B cell (primary cell): ENCODE measurements around the gene ZBTB5. TPM values are rescaled to one million over a fixed set of nuclear protein-coding genes. Genes with fewer than 3 reads are reported as not detected.

Experiments
- ATAC-seq: fragments of 200-7000 bp; cut with Tn5 transposase; one replicate; pipeline ENCODE4 v1.10.0; 2021; ENCODE audit warnings: low read depth, mild to moderate bottlenecking, moderate number of reproducible peaks, moderate library complexity
- CTCF ChIA-PET: fragments of 350-600 bp; sonication (Branson Sonifier 250); formaldehyde crosslinking; loops from one replicate; lab custom pipeline; 2021; ENCODE audit warnings: antibody characterized with exemption, inconsistent platforms; lab: Charles Lee
- POLR2A ChIA-PET: fragments of 350-600 bp; sonication (Branson Sonifier 250); formaldehyde crosslinking; loops from one replicate; lab custom pipeline; 2021; ENCODE audit warnings: antibody characterized with exemption; lab: Charles Lee
- DNase-seq: peaks from one replicate; pipeline ENCODE4 v3.0.0; 2013
- H2AFZ ChIP-seq: 2 replicates; pipeline ENCODE4 v1.6.1; 2012; ENCODE audit warnings: mild to moderate bottlenecking, low read depth, low read length; ENCODE audit not compliant: insufficient read depth, poor library complexity, severe bottlenecking
- H3K27ac ChIP-seq, 2 donors: 1 replicate in 1 of 2; 2 replicates in 1 of 2; pipeline ENCODE4 v1.5.1; 2012 to 2013; ENCODE audit warnings: low read length in 2 of 2, mild to moderate bottlenecking in 2 of 2, moderate library complexity in 1 of 2
- H3K27me3 ChIP-seq, 4 experiments: fragments of 200-600 bp in 1 of 4; sonication (generic) in 1 of 4; replicated peaks in 1 of 4; 1 replicate in 2 of 4; 2 replicates in 2 of 4; pipeline versions ENCODE4 v1.6.1 to v1.7.0; 2013 to 2016; ENCODE audit warnings: low read length in 3 of 4, mild to moderate bottlenecking in 2 of 4, mixed read lengths in 1 of 4, moderate library complexity in 1 of 4; ENCODE audit not compliant: insufficient read depth in 4 of 4, control insufficient read depth in 3 of 4; ENCODE audit errors: control extremely low read depth in 1 of 4
- H3K36me3 ChIP-seq, 2 experiments: replicated peaks in 1 of 2; 1 replicate in 1 of 2; 2 replicates in 1 of 2; pipeline versions ENCODE4 v1.6.1 to v1.7.1; 2013; ENCODE audit warnings: low read length in 1 of 2; ENCODE audit not compliant: insufficient read depth in 2 of 2, control insufficient read depth in 1 of 2; ENCODE audit errors: control extremely low read depth in 1 of 2, extremely low read depth in 1 of 2
- H3K4me1 ChIP-seq, 2 donors: fragments of 200-600 bp in 1 of 2; sonication (generic) in 1 of 2; 1 replicate in 1 of 2; 2 replicates in 1 of 2; pipeline versions ENCODE4 v1.5.1 to v1.6.1; 2013 to 2017; ENCODE audit warnings: low read length in 2 of 2; ENCODE audit not compliant: control insufficient read depth in 2 of 2, insufficient read depth in 2 of 2
- H3K4me2 ChIP-seq: replicated peaks from 2 replicates; pipeline ENCODE3; 2012; ENCODE audit warnings: mild to moderate bottlenecking, low read depth, low read length; ENCODE audit not compliant: poor library complexity, severe bottlenecking
- H3K4me3 ChIP-seq, 5 experiments: fragments of 200-600 bp in 1 of 5; sonication (generic) in 1 of 5; 1 replicate in 3 of 5; 2 replicates in 2 of 5; pipeline versions ENCODE4 v1.5.1 to v1.7.0; 2011 to 2016; ENCODE audit warnings: low read length in 4 of 5, mild to moderate bottlenecking in 4 of 5, low read depth in 2 of 5, control low read depth in 1 of 5, moderate library complexity in 1 of 5; ENCODE audit not compliant: insufficient read depth in 1 of 5; ENCODE audit errors: control extremely low read depth in 1 of 5, extremely low read depth in 1 of 5
- H3K79me2 ChIP-seq: fragments of 200-600 bp; sonication (generic); one replicate; pipeline ENCODE4 v1.6.0; 2016; ENCODE audit warnings: low read length; ENCODE audit not compliant: control insufficient read depth, insufficient read depth
- H3K9ac ChIP-seq: fragments of 200-600 bp; sonication (generic); 2 replicates; pipeline ENCODE4 v1.6.1; 2017; ENCODE audit warnings: mild to moderate bottlenecking, low read length, moderate library complexity
- H3K9me3 ChIP-seq, 3 donors: one replicate each; pipeline versions ENCODE4 v1.6.1 to v1.7.1; 2013; ENCODE audit warnings: low read length in 2 of 3; ENCODE audit not compliant: control insufficient read depth in 2 of 3, insufficient read depth in 1 of 3; ENCODE audit errors: control extremely low read depth in 1 of 3
- H4K20me1 ChIP-seq: 2 replicates; pipeline ENCODE4 v1.6.0; 2012; ENCODE audit warnings: mild to moderate bottlenecking, low read length; ENCODE audit not compliant: insufficient read depth, control insufficient read depth, poor library complexity, severe bottlenecking
- H3K27ac Mint-ChIP-seq: one replicate; pipeline ENCODE4 v1.8.0; 2021; ENCODE audit warnings: mixed read lengths
- H3K27me3 Mint-ChIP-seq: one replicate; pipeline ENCODE4 v1.8.0; 2021; ENCODE audit warnings: mixed read lengths
- H3K4me1 Mint-ChIP-seq: one replicate; pipeline ENCODE4 v1.8.0; 2021; ENCODE audit warnings: mixed read lengths
- H3K4me3 Mint-ChIP-seq: one replicate; pipeline ENCODE4 v1.8.0; 2021; ENCODE audit warnings: mixed read lengths
- H3K9me3 Mint-ChIP-seq: one replicate; pipeline ENCODE4 v1.8.0; 2022; ENCODE audit warnings: mixed read lengths; ENCODE audit not compliant: insufficient read depth
- CTCF ChIP-seq: fragments of 200-600 bp; IDR thresholded peaks from one replicate; pipeline ENCODE4 v1.8.0; 2022; ENCODE audit warnings: antibody characterized with exemption, mild to moderate bottlenecking
- EZH2 ChIP-seq: IDR thresholded peaks from 2 replicates; pipeline ENCODE4 v1.6.1; 2012; ENCODE audit warnings: borderline replicate concordance, low read depth, mild to moderate bottlenecking, moderate library complexity, low read length; ENCODE audit not compliant: insufficient read depth, poor library complexity, severe bottlenecking
- WGBS: methylation state at CpG from one replicate; pipeline ENCODE4 v1.1.5; 2013; ENCODE audit warnings: missing lambda C conversion rate; ENCODE audit not compliant: insufficient coverage; 5-methylcytosine and 5-hydroxymethylcytosine counted together
- intact Hi-C: fragments of 100-400 bp; cut with micrococcal nuclease; formaldehyde crosslinking; loops from one replicate; pipeline ENCODE4 v1.10.0; 2022
- polyA plus RNA-seq: library from polyadenylated mRNA; depleted of rRNA; stranded (reverse); fragments of >200 nt; gene quantifications from 2 replicates; pipeline ENCODE4 v1.2.3, GENCODE V29; 2012
- total RNA-seq, 2 donors: library from RNA; stranded (reverse); fragments of 120-200 nt in 1 of 2; gene quantifications; 1 replicate in 1 of 2; 2 replicates in 1 of 2; pipeline versions ENCODE4 v1.2.3 to v1.2.4, GENCODE V29; 2013 to 2022

ZBTB5 gene
- total and polyA plus RNA-seq, 2 donors (not counting 1 experiment from before 2014, with no cell fraction given): 12.8 to 27.6 TPM

GRCh38 chr9:37395663-37396062 is 69.6 kb downstream of the ZBTB5 start:
- Histone ChIP-seq H4K20me1 (no peaks in the 10 kb centered on the region), H2AFZ (no peak overlapping the region), H3K9me3 (peaks cover 0 to 7% (median 0%) of the 10 kb centered on the region in 3 donors), H3K79me2 (no peaks in the 10 kb centered on the region), H3K4me1 (peaks cover 27% of the 10 kb centered on the region in 2 donors), H3K9ac (no peak overlapping the region), H3K4me2 (no peak overlapping the region), H3K4me3 (no peak overlapping the region), H3K27me3 (no peaks in the 10 kb centered on the region), H3K36me3 (no peaks in the 10 kb centered on the region), H3K27ac (no peak overlapping the region)
- intact Hi-C loops: no loop called here
- no peaks in the 10 kb centered on the region for H3K27me3 Mint-ChIP-seq
- DNase-seq: no peak
- WGBS: 84% methylated on average over 4 of the region's 8 CpGs
- ChIA-PET CTCF (interaction anchor here (1.5 to 12.2 kb wide), 5 partner anchors 12 to 26 kb away, joined by 3 to 139 read pairs (median 4); partner anchors contain the start of gene GRHPR), POLR2A (interaction anchor here (1.3 kb wide), 1 partner anchor 12 kb away, joined by 4 read pairs; no protein-coding TSS in a partner anchor)
- H3K4me3 Mint-ChIP-seq: no peak overlapping the region
- no peak for ATAC-seq
- H3K27ac Mint-ChIP-seq: no peak overlapping the region
- peaks cover 50% of the 10 kb centered on the region for H3K4me1 Mint-ChIP-seq
- H3K9me3 Mint-ChIP-seq: no peaks in the 10 kb centered on the region
- TF ChIP-seq EZH2 (no peak), CTCF (no peak)

GRCh38 chr9:37395229-37395628 is 70.0 kb downstream of the ZBTB5 start:
- TF ChIP-seq CTCF (no peak), EZH2 (no peak)
- peaks cover 0 to 7% (median 0%) of the 10 kb centered on the region in 3 donors for H3K9me3 ChIP-seq
- no peak overlapping the region for H3K27ac ChIP-seq
- intact Hi-C loops: no loop called here
- H3K27me3 ChIP-seq: no peaks in the 10 kb centered on the region
- H3K4me3 ChIP-seq: no peak overlapping the region
- ChIA-PET CTCF (interaction anchor here (0.9 to 12.2 kb wide), 8 partner anchors 9 to 399 kb away, joined by 3 to 139 read pairs (median 4); partner anchors contain the start of gene GRHPR), POLR2A (interaction anchor here (1.3 kb wide), 1 partner anchor 12 kb away, joined by 4 read pairs; no protein-coding TSS in a partner anchor)
- ATAC-seq: no peak
- no peak overlapping the region for H2AFZ ChIP-seq
- Mint-ChIP-seq H3K4me1 (peaks cover 52% of the 10 kb centered on the region), H3K27ac (peak overlapping the region; percentile 37), H3K9me3 (no peaks in the 10 kb centered on the region), H3K4me3 (no peak overlapping the region), H3K27me3 (no peaks in the 10 kb centered on the region)
- no peaks in the 10 kb centered on the region for H3K79me2 ChIP-seq
- WGBS: 75% methylated on average over 5 of the region's 12 CpGs
- H3K9ac ChIP-seq: no peak overlapping the region
- H3K36me3 ChIP-seq: no peaks in the 10 kb centered on the region
- DNase-seq: no peak
- peaks cover 31% of the 10 kb centered on the region in 2 donors for H3K4me1 ChIP-seq
- H3K4me2 ChIP-seq: no peak overlapping the region
- H4K20me1 ChIP-seq: no peaks in the 10 kb centered on the region
